Urinary bladder (tissue), 4 donors: ENCODE measurements around the gene PDIA2. TPM values are rescaled to one million over a fixed set of nuclear protein-coding genes. Genes with fewer than 3 reads are reported as not detected.
A peak's percentile ranks its signal among the peaks of the same experiment; 100 is the strongest.

Experiments
- DNase-seq: peaks from one replicate; pipeline ENCODE4 v3.0.0-alpha.2; 2015; ENCODE audit errors: extremely low spot score
- H3K27ac ChIP-seq: one replicate; pipeline ENCODE4 v1.5.1; 2013; ENCODE audit warnings: low read depth, mild to moderate bottlenecking, moderate library complexity
- H3K36me3 ChIP-seq: one replicate; pipeline ENCODE4 v1.6.1; 2013; ENCODE audit warnings: mild to moderate bottlenecking, moderate library complexity; ENCODE audit not compliant: insufficient read depth
- H3K4me1 ChIP-seq: one replicate; pipeline ENCODE4 v1.6.1; 2013; ENCODE audit warnings: mild to moderate bottlenecking, moderate library complexity; ENCODE audit not compliant: insufficient read depth
- H3K4me3 ChIP-seq: one replicate; pipeline ENCODE4 v1.5.1; 2013; ENCODE audit warnings: low read depth, low read length
- WGBS: extraction: QIAGEN DNeasy Blood & Tissue Kit; methylation state at CpG from one replicate; pipeline ENCODE4 v1.1.7; 2013; 5-methylcytosine and 5-hydroxymethylcytosine counted together
- polyA plus RNA-seq: library from polyadenylated mRNA; stranded (reverse); fragments of 200-250 nt; gene quantifications from one replicate; pipeline ENCODE4 v1.2.3, GENCODE V29; 2013
- total RNA-seq: library from RNA; depleted of rRNA; stranded (reverse); fragments of >200 nt; gene quantifications from one replicate; pipeline ENCODE4 v1.2.3, GENCODE V29; 2014
- donor health status: healthy with polysubstance abuse.
- donor health status: healthy.

PDIA2 gene, protein sequence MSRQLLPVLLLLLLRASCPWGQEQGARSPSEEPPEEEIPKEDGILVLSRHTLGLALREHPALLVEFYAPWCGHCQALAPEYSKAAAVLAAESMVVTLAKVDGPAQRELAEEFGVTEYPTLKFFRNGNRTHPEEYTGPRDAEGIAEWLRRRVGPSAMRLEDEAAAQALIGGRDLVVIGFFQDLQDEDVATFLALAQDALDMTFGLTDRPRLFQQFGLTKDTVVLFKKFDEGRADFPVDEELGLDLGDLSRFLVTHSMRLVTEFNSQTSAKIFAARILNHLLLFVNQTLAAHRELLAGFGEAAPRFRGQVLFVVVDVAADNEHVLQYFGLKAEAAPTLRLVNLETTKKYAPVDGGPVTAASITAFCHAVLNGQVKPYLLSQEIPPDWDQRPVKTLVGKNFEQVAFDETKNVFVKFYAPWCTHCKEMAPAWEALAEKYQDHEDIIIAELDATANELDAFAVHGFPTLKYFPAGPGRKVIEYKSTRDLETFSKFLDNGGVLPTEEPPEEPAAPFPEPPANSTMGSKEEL
- total RNA-seq, result 1.1 TPM
- polyA plus RNA-seq, result 0.19 TPM

DNA sequence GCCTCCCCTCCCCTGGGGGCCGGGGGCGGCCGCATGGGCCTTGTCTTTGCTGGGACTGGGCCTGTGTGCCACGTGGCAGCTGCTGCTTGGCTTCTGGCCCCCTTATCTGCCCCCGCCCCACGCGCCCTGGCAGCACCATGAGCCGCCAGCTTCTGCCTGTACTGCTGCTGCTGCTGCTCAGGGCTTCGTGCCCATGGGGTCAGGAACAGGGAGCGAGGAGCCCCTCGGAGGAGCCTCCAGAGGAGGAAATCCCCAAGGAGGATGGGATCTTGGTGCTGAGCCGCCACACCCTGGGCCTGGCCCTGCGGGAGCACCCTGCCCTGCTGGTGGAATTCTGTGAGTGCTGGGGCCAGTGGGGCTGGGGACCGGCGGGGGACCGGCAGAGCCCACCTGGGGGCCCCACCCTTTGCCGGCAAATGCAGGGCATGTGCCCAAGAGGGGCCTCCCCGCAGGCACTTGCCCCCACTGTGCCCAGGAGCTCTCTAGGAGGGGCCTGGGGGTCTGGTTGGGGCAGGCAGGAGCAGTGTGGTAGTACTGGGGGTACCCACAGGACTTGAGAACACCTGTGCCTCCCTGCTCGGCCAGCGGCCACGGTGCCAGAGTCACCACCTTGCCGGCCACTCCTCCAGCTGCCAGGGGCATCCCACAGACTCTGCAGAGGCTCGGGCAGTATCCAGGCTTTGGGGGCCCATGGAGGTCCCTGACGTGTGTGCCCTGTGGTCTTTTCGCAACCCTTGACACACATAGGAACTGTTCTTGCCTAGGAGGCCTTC lies at the start of gene PDIA2:
TSS of gene PDIA2 (plus strand) at position 132 of the 773 bp plus-strand sequence. CDS start at position 138, 6 bp downstream.
- H3K27ac ChIP-seq, result no peak within 1 kb of the TSS
- H3K36me3 ChIP-seq, result peaks cover 4% of the 10 kb centered on the region
- 72% methylated on average over 25 of the region's 25 CpGs for WGBS
- no peak for DNase-seq
- no peak within 1 kb of the TSS for H3K4me3 ChIP-seq
- H3K4me1 ChIP-seq, result no peaks in the 10 kb centered on the region

DNA sequence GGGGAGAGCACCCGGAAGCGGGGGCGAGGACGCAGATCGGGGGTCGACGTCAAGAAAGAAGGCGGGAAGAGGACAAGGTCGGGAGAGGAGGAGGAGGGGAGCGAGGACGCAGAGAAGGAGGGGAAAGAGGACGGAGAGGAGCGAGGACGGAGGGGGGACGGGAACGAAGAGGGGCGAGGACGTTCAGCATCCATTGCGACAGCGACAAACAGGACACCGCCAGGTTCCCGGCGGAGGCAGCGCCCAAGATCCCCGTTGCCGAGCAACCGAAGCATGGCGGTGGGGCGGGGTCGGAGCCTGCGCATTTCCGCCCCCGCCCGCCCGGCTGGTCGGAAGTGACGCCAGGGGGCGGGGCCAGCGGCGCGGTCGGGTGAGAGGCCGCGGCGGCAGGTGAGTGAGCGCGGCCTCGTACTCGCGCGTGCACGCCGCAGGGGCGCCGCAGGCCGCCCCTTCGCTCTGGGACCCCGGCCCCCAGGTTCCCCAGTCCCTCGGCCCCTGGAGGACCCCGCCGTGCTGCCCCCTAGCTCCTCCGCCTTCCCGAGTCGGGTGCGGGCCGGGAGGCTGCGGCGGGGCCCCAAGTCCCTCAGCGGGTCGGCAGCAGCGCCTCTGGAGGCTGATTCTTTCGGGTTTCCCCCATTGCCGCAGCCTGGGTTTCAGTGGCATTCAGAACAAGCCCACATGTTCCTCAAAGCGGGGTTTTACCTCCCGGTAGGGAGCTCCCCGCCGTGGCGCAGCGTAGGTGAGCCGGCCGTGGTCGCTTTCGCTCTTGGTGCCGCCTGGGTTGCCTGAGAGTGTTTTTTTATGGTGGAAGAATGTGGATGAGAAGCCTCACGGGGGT lies 48.3 kb upstream of the PDIA2 start, which contains the start of gene FAM234A:
TSS of gene FAM234A (plus strand) at position 354 of the 838 bp plus-strand sequence. CDS start 19,593 bp downstream, outside the sequence.
- WGBS, result under 1% methylated on average over 85 of the region's 85 CpGs
- Histone ChIP-seq H3K36me3 (no peaks in the 10 kb centered on the region), H3K4me1 (no peaks in the 10 kb centered on the region)

DNA sequence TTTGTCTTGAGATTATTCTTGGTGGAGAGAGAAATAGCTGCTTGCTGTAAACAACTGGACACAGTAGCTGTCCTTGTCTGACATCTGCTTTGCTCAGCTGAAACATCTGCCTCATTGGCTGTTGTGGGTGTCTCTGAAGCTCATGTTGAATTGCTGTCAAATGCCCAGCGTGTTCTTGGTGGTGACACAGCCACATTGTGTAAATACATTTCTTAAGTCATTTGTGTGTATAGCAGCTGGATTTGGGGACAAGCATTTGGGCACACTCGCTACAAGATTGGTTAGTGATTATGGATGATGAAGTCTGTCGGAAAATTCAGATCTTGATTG lies 43.1 kb upstream of the PDIA2 start:
- Histone ChIP-seq H3K4me3 (no peak overlapping the region), H3K36me3 (no peaks in the 10 kb centered on the region), H3K27ac (no peak overlapping the region), H3K4me1 (no peaks in the 10 kb centered on the region)
- whole genome bisulfite sequencing, result 81% methylated on average over 3 of the region's 3 CpGs
- no peak for DNase-seq

More for the DNA sequence above, 48.3 kb upstream of the PDIA2 start, which contains the start of gene FAM234A:
- peak; percentile 77 for DNase-seq
- Histone ChIP-seq H3K27ac (peak within 1 kb of the TSS; percentile 96), H3K4me3 (peak within 1 kb of the TSS; percentile 59)

DNA sequence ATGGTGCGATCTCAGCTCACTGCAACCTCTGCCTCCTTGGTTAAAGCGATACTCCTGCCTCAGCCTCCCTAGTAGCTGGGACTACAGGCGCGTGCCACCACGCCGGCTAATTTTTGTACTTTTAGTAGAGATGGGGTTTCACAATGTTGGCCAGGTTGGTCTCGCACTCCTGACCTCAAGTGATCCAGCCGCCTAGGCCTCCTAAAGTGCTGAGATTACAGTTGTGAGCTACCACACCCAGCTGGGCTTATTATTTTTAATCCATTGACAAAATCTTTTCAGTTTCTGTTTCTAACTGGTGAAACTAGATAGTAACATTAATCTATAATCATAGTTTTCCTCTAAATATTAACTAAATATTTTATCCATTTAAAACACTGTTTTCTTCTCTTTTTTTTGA lies 42.4 kb upstream of the PDIA2 start:
- no peak for DNase-seq
- no peaks in the 10 kb centered on the region for H3K36me3 ChIP-seq
- WGBS, result 95% methylated on average over 8 of the region's 8 CpGs
- H3K4me3 ChIP-seq, result no peak overlapping the region
- H3K27ac ChIP-seq, result no peak overlapping the region
- H3K4me1 ChIP-seq, result no peaks in the 10 kb centered on the region

GRCh38 chr16:242281-242680 lies 40.7 kb upstream of the PDIA2 start:
- Histone ChIP-seq H3K36me3 (no peaks in the 10 kb centered on the region), H3K4me1 (no peaks in the 10 kb centered on the region), H3K4me3 (no peak overlapping the region), H3K27ac (no peak overlapping the region)
- 69% methylated on average over 10 of the region's 10 CpGs for WGBS
- DNase-seq, result no peak

DNA sequence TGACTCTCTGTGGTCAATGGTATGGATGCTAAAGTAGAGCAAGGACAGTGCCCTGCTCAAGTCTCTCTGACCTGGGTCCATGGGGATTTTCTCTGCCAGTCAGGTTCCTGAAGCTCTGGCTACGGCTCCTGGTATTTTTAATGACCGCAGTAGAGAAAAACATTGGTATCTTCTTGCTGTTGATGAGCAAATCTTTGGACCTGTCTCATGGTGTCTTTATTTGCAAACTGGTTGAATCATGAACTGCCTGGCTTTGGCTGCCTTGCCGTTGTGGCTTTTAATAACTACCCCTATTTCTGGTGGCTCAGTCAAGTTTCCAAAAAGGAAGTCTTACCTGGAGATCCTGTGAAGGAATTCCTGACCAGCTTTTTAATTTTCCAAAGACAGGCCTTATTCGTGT lies 39.6 kb upstream of the PDIA2 start:
- 81% methylated on average over 4 of the region's 4 CpGs for WGBS
- H3K4me3 ChIP-seq, result no peak overlapping the region
- no peaks in the 10 kb centered on the region for H3K4me1 ChIP-seq
- DNase-seq, result no peak
- H3K36me3 ChIP-seq, result no peaks in the 10 kb centered on the region
- H3K27ac ChIP-seq, result no peak overlapping the region

DNA sequence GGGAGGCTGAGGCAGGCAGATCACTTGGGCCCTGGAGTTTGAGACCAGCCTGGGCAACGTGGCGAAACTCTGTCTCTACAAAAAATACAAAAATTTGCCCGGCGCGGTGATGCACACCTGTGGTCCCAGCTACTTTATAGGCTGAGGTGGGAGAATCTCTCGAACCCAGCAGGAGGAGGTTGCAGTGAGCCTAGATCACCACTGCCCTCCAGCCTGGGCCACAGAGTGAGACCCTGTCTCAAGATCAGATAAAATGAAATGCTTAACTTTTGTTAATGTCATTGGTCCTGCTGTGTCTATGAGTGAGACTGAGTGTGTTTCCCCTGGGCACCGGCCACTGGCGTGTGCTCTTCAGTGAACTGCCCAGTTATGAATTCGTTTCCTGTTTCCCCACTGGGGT lies 37.9 kb upstream of the PDIA2 start:
- no peak for DNase-seq
- no peak overlapping the region for H3K4me3 ChIP-seq
- no peaks in the 10 kb centered on the region for H3K4me1 ChIP-seq
- H3K27ac ChIP-seq, result no peak overlapping the region
- no peaks in the 10 kb centered on the region for H3K36me3 ChIP-seq
- WGBS, result 93% methylated on average over 9 of the region's 9 CpGs

- DNase-seq, result no peak
- Histone ChIP-seq H3K4me3 (no peak overlapping the region), H3K4me1 (no peaks in the 10 kb centered on the region), H3K36me3 (no peaks in the 10 kb centered on the region), H3K27ac (no peak overlapping the region)
- 95% methylated on average over 12 of the region's 12 CpGs for WGBS
Measured at GRCh38 chr16:247027-247426, 35.9 kb upstream of the PDIA2 start.

GRCh38 chr16:249431-249830 lies 33.5 kb upstream of the PDIA2 start:
- Histone ChIP-seq H3K36me3 (peaks cover 2% of the 10 kb centered on the region), H3K4me1 (no peaks in the 10 kb centered on the region)
- no peak for DNase-seq

GRCh38 chr16:252366-253337 lies 30.3 kb upstream of the PDIA2 start:
- Histone ChIP-seq H3K27ac (no peak overlapping the region), H3K36me3 (peaks cover 2% of the 10 kb centered on the region), H3K4me3 (no peak overlapping the region), H3K4me1 (no peaks in the 10 kb centered on the region)
- WGBS, result 54% methylated on average over 30 of the region's 30 CpGs
- no peak for DNase-seq

More at GRCh38 chr16:249431-249830, 33.5 kb upstream of the PDIA2 start:
- H3K27ac ChIP-seq, result no peak overlapping the region
- no peak overlapping the region for H3K4me3 ChIP-seq
- WGBS, result 82% methylated on average over 12 of the region's 12 CpGs

- Histone ChIP-seq H3K36me3 (peaks cover 2% of the 10 kb centered on the region), H3K4me1 (no peaks in the 10 kb centered on the region), H3K4me3 (no peak overlapping the region), H3K27ac (no peak overlapping the region)
- no peak for DNase-seq
- 89% methylated on average over 6 of the region's 6 CpGs for WGBS
Measured at GRCh38 chr16:253833-254232, 29.1 kb upstream of the PDIA2 start.

- Histone ChIP-seq H3K4me1 (no peaks in the 10 kb centered on the region), H3K27ac (no peak overlapping the region), H3K36me3 (peaks cover 2% of the 10 kb centered on the region), H3K4me3 (no peak overlapping the region)
- no peak for DNase-seq
- 96% methylated on average over 25 of the region's 25 CpGs for WGBS
Measured at GRCh38 chr16:254461-254860, 28.5 kb upstream of the PDIA2 start.
